ENCODE measurements around the gene NRP2.

GRCh38 chr2:205713086-205713485, 30.8 kb downstream of the NRP2 start:
- TF ChIP-seq GATA2 (IDR thresholded peaks at IDR 0.05; ENCODE audit: low read depth, low read length) = peak; percentile 15; the same call in 1 of the 2 replicates
- TF ChIP-seq GATA3 (IDR thresholded peaks at IDR 0.05; ENCODE audit: low read depth, low read length) = no peak
